HepG2 (cell line): Measurements from ENCODE around the gene FCRL2. TPM values are rescaled to one million over a fixed set of nuclear protein-coding genes. Genes with fewer than 3 reads are reported as not detected.

Source experiments
- ATAC-seq: fragments of 200-7000 bp; cut with Tn5 transposase; 3 replicates; pipeline ENCODE4 v1.9.1; 2020; ENCODE audit warnings: mild to moderate bottlenecking, moderate library complexity
- BruUV-seq: library from RNA; stranded (reverse); fragments of 400-500 nt; replicated peaks from 2 replicates; lab custom pipeline; 2021; lab: Mats Ljungman, UMichigan
- CTCF ChIA-PET: fragments of 300-600 bp; formaldehyde crosslinking; extraction: SDS; loops from one replicate; lab custom pipeline; 2021; ENCODE audit warnings: low total read pairs, inconsistent platforms, low intra/inter-chr PET ratio; lab: Yijun Ruan, JAX
- POLR2A ChIA-PET: fragments of 350-600 bp; sonication (Branson Sonifier 250); formaldehyde crosslinking; loops from one replicate; lab custom pipeline; 2020; ENCODE audit warnings: antibody characterized with exemption, inconsistent platforms; lab: Yijun Ruan, JAX
- DNase-seq: peaks from one replicate; pipeline ENCODE4 v3.0.0-alpha.2; 2015; ENCODE audit warnings: low spot score
- FAIRE-seq: peaks from 3 replicates; lab custom pipeline; 2011; peaks lifted over from hg19 to GRCh38; lab: Jason Lieb, UNC
- H2AFZ ChIP-seq: one replicate; pipeline ENCODE4 v1.6.1; 2011; ENCODE audit warnings: low read length, inconsistent platforms
- H3K27ac ChIP-seq: fragments of 300-600 bp; 3 replicates; pipeline ENCODE4 v1.8.0; 2011; ENCODE audit warnings: mixed run types, mild to moderate bottlenecking, mixed read lengths, low read length, inconsistent platforms; ENCODE audit not compliant: insufficient read depth; ENCODE audit errors: extremely low read length
- H3K27me3 ChIP-seq, 2 experiments: fragments of 200-600 bp in 1 of 2; 2 replicates in 1 of 2; 3 replicates in 1 of 2; pipeline versions ENCODE4 v1.6.0 to v1.8.0; 2011; ENCODE audit warnings: low read length in 2 of 2, mild to moderate bottlenecking in 2 of 2, moderate library complexity in 2 of 2, inconsistent platforms in 1 of 2; ENCODE audit not compliant: insufficient read depth in 2 of 2, control insufficient read depth in 1 of 2
- H3K36me3 ChIP-seq, 2 experiments: fragments of 200-600 bp in 1 of 2; replicated peaks in 1 of 2; 2 replicates in 1 of 2; 3 replicates in 1 of 2; pipeline versions ENCODE4 v1.5.1 to v1.8.0; 2011; ENCODE audit warnings: low read length in 2 of 2, inconsistent platforms in 1 of 2; ENCODE audit not compliant: insufficient read depth in 2 of 2, control insufficient read depth in 1 of 2
- H3K4me1 ChIP-seq: 2 replicates; pipeline ENCODE4 v1.5.1; 2012; ENCODE audit warnings: low read length, inconsistent platforms; ENCODE audit not compliant: insufficient read depth
- H3K4me2 ChIP-seq: 2 replicates; pipeline ENCODE4 v1.6.0; 2011; ENCODE audit warnings: low read depth, low read length, inconsistent platforms
- H3K4me3 ChIP-seq, 3 experiments: fragments of 200-600 bp in 1 of 3; sonication (generic), shearing (Covaris generic) in 1 of 3; replicated peaks in 1 of 3; 2 replicates each; pipeline ENCODE4 v1.5.1; 2011 to 2016; ENCODE audit warnings: low read length in 3 of 3, inconsistent platforms in 2 of 3, low read depth in 2 of 3, mild to moderate bottlenecking in 2 of 3, control low read depth in 1 of 3, mixed read lengths in 1 of 3; ENCODE audit not compliant: insufficient read depth in 1 of 3
- H3K79me2 ChIP-seq: one replicate; pipeline ENCODE4 v1.6.1; 2011; ENCODE audit warnings: low read length, inconsistent platforms; ENCODE audit not compliant: insufficient read depth
- H3K9ac ChIP-seq: 2 replicates; pipeline ENCODE4 v1.6.0; 2011; ENCODE audit warnings: mild to moderate bottlenecking, low read depth, low read length, inconsistent platforms; ENCODE audit not compliant: insufficient read depth
- H3K9me3 ChIP-seq: 2 replicates; pipeline ENCODE4 v1.5.1; 2012; ENCODE audit warnings: mild to moderate bottlenecking, low read length
- H4K20me1 ChIP-seq: 2 replicates; pipeline ENCODE4 v1.6.0; 2011; ENCODE audit warnings: inconsistent platforms, mild to moderate bottlenecking, low read length, moderate library complexity; ENCODE audit not compliant: insufficient read depth
- ESRRA ChIP-seq: sonication (generic); formaldehyde crosslinking; IDR thresholded peaks from 2 replicates; pipeline ENCODE4 v1.5.1; 2020; ENCODE audit warnings: mild to moderate bottlenecking, low read depth, missing genetic modification reagents
- GTF2F1 ChIP-seq: fragments of 150-350 bp; IDR thresholded peaks from 2 replicates; pipeline ENCODE4 v1.6.1; 2014; ENCODE audit warnings: low read length
- MXD4 ChIP-seq: IDR thresholded peaks from 2 replicates; pipeline ENCODE4 v1.6.1; 2016; ENCODE audit warnings: mild to moderate bottlenecking, missing biosample characterization, missing genetic modification reagents
- NFATC3 ChIP-seq: sonication (generic); formaldehyde crosslinking; IDR thresholded peaks from 2 replicates; pipeline ENCODE4 v1.5.1; 2020; ENCODE audit warnings: mild to moderate bottlenecking, missing genetic modification reagents
- THAP11 ChIP-seq: IDR thresholded peaks from 2 replicates; pipeline ENCODE4 v1.6.1; 2016; ENCODE audit warnings: missing biosample characterization, missing genetic modification reagents
- ZFP41 ChIP-seq: sonication (generic); formaldehyde crosslinking; IDR thresholded peaks from 2 replicates; pipeline ENCODE4 v1.4.0; 2020; ENCODE audit warnings: mild to moderate bottlenecking, missing genetic modification reagents, borderline replicate concordance
- ZFP90 ChIP-seq: sonication (generic); formaldehyde crosslinking; IDR thresholded peaks from 2 replicates; pipeline ENCODE4 v1.8.0; 2022; ENCODE audit warnings: missing genetic modification reagents, mild to moderate bottlenecking, inconsistent platforms, borderline replicate concordance
- ZNF121 ChIP-seq: sonication (generic); formaldehyde crosslinking; IDR thresholded peaks from 2 replicates; pipeline ENCODE4 v1.5.0; 2020; ENCODE audit warnings: mild to moderate bottlenecking, missing genetic modification reagents
- ZNF282 ChIP-seq: fragments of 450-650 bp; IDR thresholded peaks from 2 replicates; pipeline ENCODE4 v1.6.1; 2018; ENCODE audit not compliant: partially characterized antibody
- ZNF326 ChIP-seq: sonication (generic); formaldehyde crosslinking; IDR thresholded peaks from 2 replicates; pipeline ENCODE4 v1.4.0; 2020; ENCODE audit warnings: missing genetic modification reagents, borderline replicate concordance
- ZNF775 ChIP-seq: sonication (generic); formaldehyde crosslinking; IDR thresholded peaks from 2 replicates; pipeline ENCODE4 v1.4.0; 2020; ENCODE audit warnings: missing genetic modification reagents, mild to moderate bottlenecking, moderate library complexity, borderline replicate concordance
- WGBS: methylation state at CpG from one replicate; pipeline ENCODE4 v1.1.6; 2017; ENCODE audit warnings: low lambda C conversion rate; 5-methylcytosine and 5-hydroxymethylcytosine counted together
- in situ Hi-C: cut with HindIII; loops from 2 replicates; pipeline ENCODE4 v1.10.0; 2017; ENCODE audit warnings: low pct_unique_long_range_greater_than_20kb; ENCODE audit not compliant: extremely low pct_ligation_motif_present
- intact Hi-C: fragments of 100-400 bp; cut with micrococcal nuclease; formaldehyde crosslinking; loops from one replicate; pipeline ENCODE4 v1.10.0; 2022; ENCODE audit not compliant: unreplicated experiment
- polyA plus RNA-seq, 8 experiments: library from polyadenylated mRNA; depleted of rRNA in 3 of 8; stranded (reverse) in 7 of 8; unstranded in 1 of 8; fragments of >200 nt; fragmentation: Illumina TruSeq in 4 of 8; extraction: Trizol in 4 of 8; gene quantifications; 2 replicates each; pipeline versions ENCODE4 v1.2.1 to v1.2.3, GENCODE V29; 2011 to 2016; ENCODE audit warnings: low read depth in 4 of 8, missing spikeins in 1 of 8, mixed read lengths in 1 of 8; ENCODE audit not compliant: insufficient read depth in 1 of 8
- total RNA-seq, 5 experiments: library from RNA; depleted of rRNA; stranded (reverse); fragments of >200 nt; fragmentation: Illumina TruSeq; extraction: Trizol; gene quantifications; 2 replicates each; pipeline ENCODE4 v1.2.3, GENCODE V29; 2016; ENCODE audit warnings: low read depth in 1 of 5
- TF ChIP-seq, protein P1 (sequence below): sonication (generic); formaldehyde crosslinking; IDR thresholded peaks from 2 replicates; pipeline ENCODE4 v1.4.0; 2020; ENCODE audit warnings: mild to moderate bottlenecking, missing genetic modification reagents
- TF ChIP-seq, protein P2 (sequence below): sonication (generic); formaldehyde crosslinking; IDR thresholded peaks from 2 replicates; pipeline ENCODE4 v1.5.0; 2020; ENCODE audit warnings: mild to moderate bottlenecking, missing genetic modification reagents, borderline replicate concordance

Gene FCRL2
- total and polyA plus RNA-seq, 2 of the 13 experiments (the other 11 are each of a cell fraction or from before 2014, with no cell fraction given): not detected

DNA sequence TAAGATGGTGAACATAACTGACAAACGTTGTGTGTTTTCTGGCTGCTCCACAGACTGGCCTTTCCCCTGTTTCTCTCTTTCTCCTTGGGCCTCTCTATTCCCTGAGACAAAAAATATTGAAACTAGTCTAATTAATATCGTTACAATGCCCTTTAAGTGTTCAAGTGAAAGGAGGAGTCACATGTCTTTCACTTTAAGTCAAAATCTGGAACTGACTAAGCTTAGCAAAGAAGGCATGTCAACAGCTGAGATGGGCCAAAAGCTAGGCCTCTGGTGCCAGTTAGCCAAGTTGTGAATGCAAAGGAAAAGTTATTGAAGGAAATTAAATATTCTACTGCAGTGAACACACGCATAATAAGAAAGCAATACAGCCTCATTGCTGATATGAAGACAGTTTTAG lies 44.2 kb downstream of the FCRL2 start:
- Histone ChIP-seq H3K9ac (no peak overlapping the region), H3K4me3 (no peak overlapping the region), H3K4me2 (no peak overlapping the region), H3K36me3 (no peaks in the 10 kb centered on the region), H3K79me2 (no peaks in the 10 kb centered on the region), H3K27ac (no peak overlapping the region), H3K9me3 (no peaks in the 10 kb centered on the region), H2AFZ (no peak overlapping the region), H4K20me1 (no peaks in the 10 kb centered on the region), H3K4me1 (no peaks in the 10 kb centered on the region), H3K27me3 (no peaks in the 10 kb centered on the region)
- FAIRE-seq: no peak
- no TSS peak for BruUV-seq
- WGBS: 0% methylated on average over 3 of the region's 3 CpGs
- in situ Hi-C loops (no loop called here), intact Hi-C loops (no loop called here)
- TF ChIP-seq ZNF326 (CRISPR knock-in tag) (no peak), ZFP41 (CRISPR knock-in tag) (no peak), ZNF775 (CRISPR knock-in tag) (no peak), NFATC3 (no peak), ZNF282 (no peak), MXD4 (CRISPR knock-in tag) (no peak), ZNF121 (no peak), GTF2F1 (no peak), ZFP90 (CRISPR knock-in tag) (no peak), THAP11 (CRISPR knock-in tag) (no peak), ESRRA (CRISPR knock-in tag) (no peak)
- TF ChIP-seq, protein P1, sequence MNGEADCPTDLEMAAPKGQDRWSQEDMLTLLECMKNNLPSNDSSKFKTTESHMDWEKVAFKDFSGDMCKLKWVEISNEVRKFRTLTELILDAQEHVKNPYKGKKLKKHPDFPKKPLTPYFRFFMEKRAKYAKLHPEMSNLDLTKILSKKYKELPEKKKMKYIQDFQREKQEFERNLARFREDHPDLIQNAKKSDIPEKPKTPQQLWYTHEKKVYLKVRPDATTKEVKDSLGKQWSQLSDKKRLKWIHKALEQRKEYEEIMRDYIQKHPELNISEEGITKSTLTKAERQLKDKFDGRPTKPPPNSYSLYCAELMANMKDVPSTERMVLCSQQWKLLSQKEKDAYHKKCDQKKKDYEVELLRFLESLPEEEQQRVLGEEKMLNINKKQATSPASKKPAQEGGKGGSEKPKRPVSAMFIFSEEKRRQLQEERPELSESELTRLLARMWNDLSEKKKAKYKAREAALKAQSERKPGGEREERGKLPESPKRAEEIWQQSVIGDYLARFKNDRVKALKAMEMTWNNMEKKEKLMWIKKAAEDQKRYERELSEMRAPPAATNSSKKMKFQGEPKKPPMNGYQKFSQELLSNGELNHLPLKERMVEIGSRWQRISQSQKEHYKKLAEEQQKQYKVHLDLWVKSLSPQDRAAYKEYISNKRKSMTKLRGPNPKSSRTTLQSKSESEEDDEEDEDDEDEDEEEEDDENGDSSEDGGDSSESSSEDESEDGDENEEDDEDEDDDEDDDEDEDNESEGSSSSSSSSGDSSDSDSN (CRISPR knock-in tag): no peak
- TF ChIP-seq, protein P2, sequence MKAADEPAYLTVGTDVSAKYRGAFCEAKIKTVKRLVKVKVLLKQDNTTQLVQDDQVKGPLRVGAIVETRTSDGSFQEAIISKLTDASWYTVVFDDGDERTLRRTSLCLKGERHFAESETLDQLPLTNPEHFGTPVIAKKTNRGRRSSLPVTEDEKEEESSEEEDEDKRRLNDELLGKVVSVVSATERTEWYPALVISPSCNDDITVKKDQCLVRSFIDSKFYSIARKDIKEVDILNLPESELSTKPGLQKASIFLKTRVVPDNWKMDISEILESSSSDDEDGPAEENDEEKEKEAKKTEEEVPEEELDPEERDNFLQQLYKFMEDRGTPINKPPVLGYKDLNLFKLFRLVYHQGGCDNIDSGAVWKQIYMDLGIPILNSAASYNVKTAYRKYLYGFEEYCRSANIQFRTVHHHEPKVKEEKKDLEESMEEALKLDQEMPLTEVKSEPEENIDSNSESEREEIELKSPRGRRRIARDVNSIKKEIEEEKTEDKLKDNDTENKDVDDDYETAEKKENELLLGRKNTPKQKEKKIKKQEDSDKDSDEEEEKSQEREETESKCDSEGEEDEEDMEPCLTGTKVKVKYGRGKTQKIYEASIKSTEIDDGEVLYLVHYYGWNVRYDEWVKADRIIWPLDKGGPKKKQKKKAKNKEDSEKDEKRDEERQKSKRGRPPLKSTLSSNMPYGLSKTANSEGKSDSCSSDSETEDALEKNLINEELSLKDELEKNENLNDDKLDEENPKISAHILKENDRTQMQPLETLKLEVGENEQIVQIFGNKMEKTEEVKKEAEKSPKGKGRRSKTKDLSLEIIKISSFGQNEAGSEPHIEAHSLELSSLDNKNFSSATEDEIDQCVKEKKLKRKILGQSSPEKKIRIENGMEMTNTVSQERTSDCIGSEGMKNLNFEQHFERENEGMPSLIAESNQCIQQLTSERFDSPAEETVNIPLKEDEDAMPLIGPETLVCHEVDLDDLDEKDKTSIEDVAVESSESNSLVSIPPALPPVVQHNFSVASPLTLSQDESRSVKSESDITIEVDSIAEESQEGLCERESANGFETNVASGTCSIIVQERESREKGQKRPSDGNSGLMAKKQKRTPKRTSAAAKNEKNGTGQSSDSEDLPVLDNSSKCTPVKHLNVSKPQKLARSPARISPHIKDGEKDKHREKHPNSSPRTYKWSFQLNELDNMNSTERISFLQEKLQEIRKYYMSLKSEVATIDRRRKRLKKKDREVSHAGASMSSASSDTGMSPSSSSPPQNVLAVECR (CRISPR knock-in tag): no peak
- DNase-seq: no peak
- no peak for ATAC-seq
- POLR2A ChIA-PET: no interaction called here
- CTCF ChIA-PET: no interaction called here
